Heart left ventricle (tissue), 13 donors: Measurements from ENCODE around the gene ASXL1.

ENCODE experiments used
- CTCF ChIP-seq, 12 donors: fragments of 200-600 bp; sonication (generic) in 4 of 12; IDR thresholded peaks; one replicate each; pipeline versions ENCODE4 v1.5.0 to v1.8.0; 2018 to 2022; ENCODE audit warnings: antibody characterized with exemption in 12 of 12, mild to moderate bottlenecking in 5 of 12
- POLR2A ChIP-seq, 2 donors: fragments of 450-650 bp; IDR thresholded peaks; one replicate each; pipeline ENCODE4 v1.6.1; 2017; ENCODE audit warnings: antibody characterized with exemption in 2 of 2, mild to moderate bottlenecking in 2 of 2, moderate library complexity in 2 of 2
- donor health status: ischemic (EF 13 %, LVEDD 7.1; RV severe dilation, severe dysfunction).
- donor health status: DM: no; HTN: yes; CAD: no.
- donor health status: DM: no; HTN: no; CAD: no.
- donor health status: ischemic (EF 25% LVEDD 6.9; RV normal size, moderate dysfunction).
- donor health status: ischemic (EF 25% LVEDD 5.7; RV mildly dilated, moderate dysfunction).
- donor health status: ischemic (EF 35%, LVEDD 5.7; RV mildly dilated, moderate dysfunction).
- donor health status: nonischemic (EF 11% LVEDD 7.7; RV severe dilation, severe dysfunction).
- donor health status: DM: yes; HTN: yes; CAD: no.
- donor health status: PGD.
- donor health status: ischemic (EF 29% LVEDD 5.4; RV normal size, mild dysfunction).
- donor health status: nonischemic (EF 23%, LVEDD 6.1; RV moderate dilation, normal function).

DNA sequence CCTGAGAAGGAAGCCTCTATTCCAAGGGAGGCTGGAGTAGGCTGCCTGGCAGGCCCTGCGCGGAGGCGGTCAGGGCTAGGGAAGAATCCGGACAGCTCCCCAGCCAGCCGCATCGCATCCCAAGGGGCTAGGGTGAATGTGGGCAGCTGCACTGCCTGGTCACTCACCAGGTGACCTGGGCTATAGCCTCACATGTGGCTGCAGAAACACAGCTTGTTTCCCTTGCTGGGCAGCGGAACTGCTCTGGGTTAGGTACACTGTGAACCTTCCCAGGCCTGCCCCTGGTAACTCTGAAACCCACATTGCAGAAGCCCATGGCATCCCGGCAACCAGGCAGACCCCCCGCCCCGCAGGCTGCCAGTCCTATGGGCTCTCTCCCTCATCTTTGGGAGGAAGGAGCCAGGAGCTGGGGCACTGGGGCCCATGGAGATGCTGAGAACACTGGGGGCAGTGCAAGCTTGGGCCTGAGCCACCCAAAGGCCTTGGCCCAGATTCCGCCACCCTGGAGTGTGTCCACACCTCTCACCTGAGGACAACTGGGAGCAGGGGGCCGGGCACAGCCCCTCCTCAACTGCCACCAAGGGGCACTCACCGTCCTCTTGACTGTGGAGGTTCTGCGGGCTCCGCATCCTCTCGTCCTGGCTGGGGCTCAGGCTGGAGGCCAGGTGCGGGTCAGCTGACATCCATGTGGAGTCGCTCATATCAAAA, 116.0 kb downstream of the ASXL1 start:
- no peak for TF ChIP-seq CTCF (IDR thresholded peaks at IDR 0.05)
- no peak for TF ChIP-seq POLR2A (IDR thresholded peaks at IDR 0.05)
